Raji (cell line): ENCODE results near the gene BMI1.

ENCODE experiments used
- POLR2A ChIP-seq: IDR thresholded peaks from 2 replicates; pipeline ENCODE4 v1.6.1; 2011; ENCODE audit warnings: low read depth, low read length, control low read depth; ENCODE audit not compliant: insufficient read depth

Gene BMI1

GRCh38 chr10:22326145-22326702 is 5.3 kb downstream of the BMI1 start:
- TF ChIP-seq POLR2A: no peak

DNA sequence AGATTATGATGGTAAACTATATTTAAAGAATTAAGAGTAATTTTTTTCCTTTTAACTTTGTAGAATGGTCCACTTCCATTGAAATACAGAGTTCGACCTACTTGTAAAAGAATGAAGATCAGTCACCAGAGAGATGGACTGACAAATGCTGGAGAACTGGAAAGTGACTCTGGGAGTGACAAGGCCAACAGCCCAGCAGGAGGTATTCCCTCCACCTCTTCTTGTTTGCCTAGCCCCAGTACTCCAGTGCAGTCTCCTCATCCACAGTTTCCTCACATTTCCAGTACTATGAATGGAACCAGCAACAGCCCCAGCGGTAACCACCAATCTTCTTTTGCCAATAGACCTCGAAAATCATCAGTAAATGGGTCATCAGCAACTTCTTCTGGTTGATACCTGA is 8.3 kb downstream of the BMI1 start:
- no peak for TF ChIP-seq POLR2A

- no peak for TF ChIP-seq POLR2A
Measured at GRCh38 chr10:22332116-22332692, 11.3 kb downstream of the BMI1 start.

- TF ChIP-seq POLR2A: no peak
Measured at GRCh38 chr10:22333167-22333974, 12.5 kb downstream of the BMI1 start.

DNA sequence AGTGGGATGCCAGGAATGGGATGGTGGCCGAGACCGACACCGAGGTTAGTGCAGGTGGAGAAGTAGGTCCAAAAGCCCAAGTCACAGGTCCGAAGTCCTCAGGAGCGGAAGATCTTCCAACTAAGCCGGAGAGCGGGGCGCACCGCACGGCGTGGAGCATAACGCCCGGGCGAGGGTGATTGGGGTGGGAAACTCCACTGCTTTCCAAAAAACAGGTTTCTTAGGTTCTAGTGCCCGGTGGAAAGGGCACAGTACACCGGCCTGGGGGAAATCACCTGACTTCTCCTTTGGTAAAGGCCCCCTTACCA is 13.0 kb downstream of the BMI1 start:
- no peak for TF ChIP-seq POLR2A

DNA sequence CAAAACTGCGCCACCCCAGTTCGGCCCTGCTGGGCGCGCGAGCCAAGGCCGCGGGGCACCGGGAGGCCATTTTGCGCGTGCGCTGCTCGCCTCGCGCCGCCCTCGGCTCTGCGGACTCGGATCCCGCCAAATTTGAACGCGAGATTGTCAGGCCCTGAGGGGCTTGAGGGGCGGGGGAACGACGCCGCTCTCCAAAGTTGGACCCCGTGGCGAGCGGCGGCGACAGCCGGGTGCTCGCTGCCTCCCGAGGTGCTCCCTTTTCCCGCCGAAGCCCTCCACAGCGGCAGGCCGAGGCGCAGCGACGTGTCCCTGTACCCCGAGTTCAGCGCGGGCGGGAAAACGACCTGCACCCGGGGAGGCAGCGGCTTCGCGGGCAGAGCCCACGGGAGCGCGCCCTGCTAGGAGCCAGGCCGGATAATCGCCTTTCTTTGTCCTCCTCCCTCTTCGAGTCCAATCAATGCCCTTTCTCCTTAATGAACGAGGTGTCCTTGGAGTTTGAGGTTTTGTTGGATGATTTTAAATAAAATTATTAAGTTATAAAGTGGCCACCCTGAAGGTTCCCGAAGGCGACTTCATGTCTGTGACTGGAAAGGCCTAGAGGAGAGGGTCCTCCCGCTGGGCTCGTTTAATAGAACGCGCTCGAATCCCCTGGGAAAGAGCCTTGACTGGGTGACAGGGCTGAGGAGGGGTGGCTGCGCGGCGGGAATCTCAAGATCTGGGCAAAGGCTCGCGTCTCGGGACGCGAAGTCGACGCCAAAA is 13.7 kb downstream of the BMI1 start:
- no peak for TF ChIP-seq POLR2A

GRCh38 chr10:22335173-22335933 is 14.5 kb downstream of the BMI1 start:
- TF ChIP-seq POLR2A: no peak

DNA sequence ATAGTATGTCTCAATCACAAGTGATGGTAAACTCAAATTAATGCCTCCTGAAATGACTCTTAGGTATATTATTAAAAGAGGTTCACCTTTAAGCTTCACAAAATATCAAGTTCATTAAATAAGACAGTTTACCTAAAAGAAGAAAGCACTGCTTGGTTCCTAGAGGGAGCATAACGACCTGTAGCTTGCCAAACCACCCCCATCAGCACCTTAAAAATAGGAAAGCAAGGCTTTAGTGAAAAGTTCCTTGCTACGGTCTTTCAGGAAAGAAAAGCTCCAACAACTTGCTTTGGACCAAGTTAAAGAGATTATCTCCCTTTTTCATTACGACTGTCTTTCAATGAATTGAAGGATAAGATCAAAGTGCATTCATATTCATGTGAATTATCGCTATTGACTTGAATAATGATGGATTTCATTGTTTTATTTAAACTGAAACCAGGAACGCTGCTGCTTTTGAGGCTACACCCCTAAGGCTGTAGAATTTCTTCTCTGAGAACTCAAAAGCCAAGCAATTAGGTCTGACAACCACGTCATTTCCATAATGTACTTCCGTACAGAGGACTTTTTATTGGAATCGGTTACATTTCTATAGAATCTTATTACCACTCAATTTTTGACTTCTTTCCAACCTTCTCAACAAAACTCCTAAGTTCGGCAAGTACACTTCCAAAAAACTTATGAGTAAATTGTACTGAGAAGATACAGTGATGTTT is 17.4 kb downstream of the BMI1 start:
- TF ChIP-seq POLR2A: no peak

DNA sequence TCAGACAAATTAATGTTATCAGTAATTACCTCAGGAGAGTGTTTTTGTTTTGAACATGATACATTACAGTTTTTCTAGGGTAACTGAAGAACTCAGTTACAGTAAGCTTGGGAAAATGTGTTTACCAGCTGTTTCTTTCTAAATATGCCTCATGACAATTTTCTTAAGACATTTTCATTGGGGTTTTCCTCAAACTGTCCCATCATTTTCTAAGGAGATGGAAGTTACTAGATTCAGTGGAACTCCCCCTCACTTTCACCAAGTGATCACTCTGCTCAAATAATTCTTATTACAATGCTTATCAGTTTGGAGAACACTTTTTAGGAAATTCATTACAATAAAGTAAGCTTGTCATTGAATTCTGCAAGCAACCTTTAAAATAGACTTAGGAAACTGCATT is 18.0 kb downstream of the BMI1 start:
- TF ChIP-seq POLR2A: no peak

DNA sequence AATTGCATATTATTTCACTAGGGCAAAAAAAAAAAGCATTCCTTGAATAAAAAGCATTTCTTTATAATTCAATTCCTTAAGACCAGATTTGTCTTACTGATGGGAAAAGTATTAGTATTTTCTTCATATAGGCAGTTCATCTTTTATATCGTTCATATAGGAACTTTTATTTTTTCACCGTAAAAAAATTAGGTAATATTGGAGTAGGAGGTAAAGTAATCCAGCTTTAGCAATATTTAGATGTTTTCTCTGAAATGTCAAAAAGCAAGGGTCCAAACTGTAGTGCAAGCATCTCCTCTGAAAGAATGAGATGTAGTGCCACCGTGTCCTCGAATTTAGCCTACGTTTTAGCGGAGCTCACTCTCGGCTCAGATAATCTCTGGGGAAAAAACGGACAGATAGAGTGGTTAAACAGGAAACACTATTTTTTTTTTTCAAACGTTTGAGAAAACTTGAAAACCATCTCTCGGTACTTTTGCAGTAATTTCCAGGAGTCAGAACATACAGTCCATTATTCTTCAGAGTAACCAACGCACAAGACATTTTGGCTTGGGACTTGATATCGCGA is 18.9 kb downstream of the BMI1 start:
- no peak for TF ChIP-seq POLR2A

DNA sequence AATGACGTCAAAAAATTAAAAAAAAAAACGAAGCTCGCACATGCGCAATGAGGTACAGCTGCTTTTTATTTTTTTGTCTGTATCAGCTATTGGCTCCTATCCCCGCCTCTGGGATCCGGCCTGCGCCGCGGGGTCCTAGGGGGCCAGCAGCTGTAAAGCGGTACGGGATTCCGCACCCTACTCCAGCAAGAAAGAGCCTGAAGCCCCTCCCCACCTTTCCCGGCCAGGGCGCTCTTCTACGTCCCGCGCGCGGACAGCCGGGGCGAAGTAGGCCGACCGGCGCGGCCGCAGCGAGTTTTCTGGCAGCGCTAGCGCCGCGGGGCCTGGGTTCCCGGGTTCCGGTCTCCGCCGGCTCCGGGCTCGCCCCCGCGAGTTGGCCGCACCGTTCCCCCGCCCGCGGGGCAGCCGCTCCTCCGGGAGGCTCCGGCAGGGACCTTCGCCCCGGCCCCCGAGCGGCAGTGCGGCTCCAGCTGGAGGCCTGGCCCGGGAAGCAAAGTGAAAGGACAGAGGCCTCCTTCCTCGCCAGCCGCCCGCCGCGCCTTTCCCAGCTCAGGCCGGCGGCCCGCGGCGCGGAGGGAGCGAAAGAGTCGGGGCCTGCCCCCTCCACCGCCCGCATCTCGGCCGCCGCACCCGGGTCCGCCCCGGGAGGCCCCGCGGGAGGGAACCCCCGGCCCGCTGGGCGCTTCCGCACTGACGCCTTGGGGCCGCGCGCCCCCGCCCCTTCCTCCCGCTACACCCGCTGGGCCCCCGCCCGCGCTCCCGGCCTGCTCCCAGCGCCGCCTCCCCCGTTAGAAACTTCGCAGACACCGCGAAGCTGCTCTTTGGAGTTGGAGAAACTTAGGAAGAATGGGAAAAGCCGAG is 19.7 kb downstream of the BMI1 start:
- TF ChIP-seq POLR2A: peak; percentile 60

GRCh38 chr10:22341190-22341925 is 20.5 kb downstream of the BMI1 start:
- no peak for TF ChIP-seq POLR2A

DNA sequence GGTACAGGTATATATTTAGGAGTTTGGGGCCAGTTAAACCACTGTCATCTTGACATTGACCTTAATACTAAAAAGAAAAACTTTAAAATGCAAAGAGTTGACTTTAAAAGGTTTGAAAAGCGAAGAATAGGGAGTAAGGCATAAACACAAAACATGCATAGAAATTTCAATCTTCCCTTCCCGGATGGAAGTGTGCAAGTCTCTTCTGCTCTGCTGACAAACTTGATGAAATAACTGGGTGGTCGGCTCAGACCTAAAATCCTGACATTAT is 21.0 kb downstream of the BMI1 start:
- TF ChIP-seq POLR2A: no peak

DNA sequence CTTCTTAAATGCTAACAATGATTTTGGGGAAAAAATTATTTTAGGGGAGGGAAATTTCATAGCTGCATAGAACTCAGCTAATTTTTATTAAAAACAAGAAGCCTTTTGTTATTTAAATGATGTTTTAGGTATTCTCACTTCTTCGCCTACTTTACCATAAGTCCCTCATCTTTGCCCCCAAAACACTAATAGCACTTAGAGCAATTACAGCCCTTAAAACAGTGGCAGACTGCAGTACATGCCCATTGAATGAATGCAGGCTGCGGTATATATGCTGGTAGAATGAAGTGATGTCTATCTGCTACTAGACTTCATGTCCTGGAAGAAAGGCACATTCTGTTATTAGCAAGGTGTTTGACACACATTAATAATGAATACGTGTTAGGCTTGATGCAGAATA is 21.5 kb downstream of the BMI1 start:
- no peak for TF ChIP-seq POLR2A
